ENCODE results near the gene SMG1. TPM values are rescaled to one million over a fixed set of nuclear protein-coding genes. Genes with fewer than 3 reads are reported as not detected.

SMG1 gene
- total and polyA plus RNA-seq, 2 of the 13 experiments (the other 11 are each of a cell fraction or from before 2014, with no cell fraction given), result 48.7 to 53.7 TPM

GRCh38 chr16:18955874-18956580 lies 29.8 kb upstream of the SMG1 start (continued):
- TF ChIP-seq KDM5B (CRISPR knock-in tag; IDR thresholded peaks at IDR 0.05; ENCODE audit: borderline replicate concordance), result peak; percentile 48; the same call in 1 of the 2 replicates
- TF ChIP-seq ZNF781 (CRISPR knock-in tag; IDR thresholded peaks at IDR 0.05; ENCODE audit: borderline replicate concordance, not compliant biosample characterization), result peak; percentile 41
- 0 out of 2 replicates have a peak, but pooled peaks have one; percentile 52 for TF ChIP-seq HOXA5 (CRISPR knock-in tag; IDR thresholded peaks at IDR 0.05)
- peak; percentile 53; the same call in 1 of the 2 replicates for TF ChIP-seq ZMAT3 (CRISPR knock-in tag; conservative IDR thresholded peaks at IDR 0.05)
- peak; percentile 57; the same call in 1 of the 2 replicates for TF ChIP-seq RBFOX2 (IDR thresholded peaks at IDR 0.05; ENCODE audit: low read depth, low read length)
- TF ChIP-seq THAP9 (CRISPR knock-in tag; IDR thresholded peaks at IDR 0.05; ENCODE audit: borderline replicate concordance), result peak; percentile 64; the same call in 1 of the 2 replicates

- FAIRE-seq (no peak), ATAC-seq (no peak), DNase-seq (ENCODE audit: low spot score) (no peak)
- no peaks in the 10 kb centered on the region for H3K9me3 ChIP-seq (ENCODE audit: low read length)
- H2AFZ ChIP-seq (ENCODE audit: low read length), result no peak overlapping the region
- no peak overlapping the region for H3K4me3 ChIP-seq (replicated peaks in 1 of 3; ENCODE audit: insufficient read depth in 1 of 3, low read depth in 2 of 3, low read length in 3 of 3)
- no peak overlapping the region for H3K27ac ChIP-seq (ENCODE audit: extremely low read length, insufficient read depth, low read length)
- ChIA-PET POLR2A (interaction anchor here (2.8 kb wide), 1 partner anchor 152 kb away, joined by 9 read pairs; the partner anchor contains the start of gene ARL6IP1), CTCF (ENCODE audit: low intra/inter-chr PET ratio, low total read pairs) (no interaction called here)
- no peaks in the 10 kb centered on the region for H3K27me3 ChIP-seq (ENCODE audit: control insufficient read depth in 1 of 2, insufficient read depth in 2 of 2, low read length in 2 of 2)
- no peaks in the 10 kb centered on the region for H3K36me3 ChIP-seq (replicated peaks in 1 of 2; ENCODE audit: control insufficient read depth in 1 of 2, insufficient read depth in 2 of 2, low read length in 2 of 2)
- H3K79me2 ChIP-seq (ENCODE audit: insufficient read depth, low read length), result no peaks in the 10 kb centered on the region
- no peak overlapping the region for H3K9ac ChIP-seq (ENCODE audit: insufficient read depth, low read depth, low read length)
- H3K4me2 ChIP-seq (ENCODE audit: low read depth, low read length), result no peak overlapping the region
- peaks cover 30% of the 10 kb centered on the region for H3K4me1 ChIP-seq (ENCODE audit: insufficient read depth, low read length)
- in situ Hi-C loops (cut with HindIII; ENCODE audit: extremely low pct_ligation_motif_present, low pct_unique_long_range_greater_than_20kb), result no loop called here
- BruUV-seq (replicated peaks), result no TSS peak
- intact Hi-C loops (cut with micrococcal nuclease; ENCODE audit: unreplicated experiment), result no loop called here
- no peaks in the 10 kb centered on the region for H4K20me1 ChIP-seq (ENCODE audit: insufficient read depth, low read length)
- TF ChIP-seq NAIF1 (CRISPR knock-in tag; IDR thresholded peaks at IDR 0.05; ENCODE audit: borderline replicate concordance) (no peak), NR2F6 (IDR thresholded peaks at IDR 0.05) (no peak), NR2F6 (CRISPR knock-in tag; IDR thresholded peaks at IDR 0.05) (no peak), ZNF567 (CRISPR knock-in tag; IDR thresholded peaks at IDR 0.05; ENCODE audit: borderline replicate concordance) (no peak), IKZF1 (IDR thresholded peaks at IDR 0.05) (no peak), FOXO4 (CRISPR knock-in tag; conservative IDR thresholded peaks at IDR 0.05) (no peak), RELA (CRISPR knock-in tag; IDR thresholded peaks at IDR 0.05) (no peak), CENPX (CRISPR knock-in tag; IDR thresholded peaks at IDR 0.05) (no peak), SALL1 (CRISPR knock-in tag; IDR thresholded peaks at IDR 0.05) (no peak), ZNF331 (CRISPR knock-in tag; IDR thresholded peaks at IDR 0.05) (no peak), ZNF343 (CRISPR knock-in tag; IDR thresholded peaks at IDR 0.05) (no peak), TFAP4 (IDR thresholded peaks at IDR 0.05; ENCODE audit: borderline replicate concordance, low read depth) (no peak), BRCA1 (CRISPR knock-in tag; IDR thresholded peaks at IDR 0.05) (no peak), SSRP1 (CRISPR knock-in tag; IDR thresholded peaks at IDR 0.05) (no peak), ZNF530 (CRISPR knock-in tag; IDR thresholded peaks at IDR 0.05; ENCODE audit: low read depth) (no peak)
Observed at GRCh38 chr16:18953547-18953946, 27.3 kb upstream of the SMG1 start.
